HepG2 (cell line): Measurements from ENCODE around the gene CELF5.

Experiments
- ARNT ChIP-seq: fragments of 450-650 bp; IDR thresholded peaks from 2 replicates; pipeline ENCODE4 v1.6.1; 2017
- SMYD3 ChIP-seq: sonication (generic); formaldehyde crosslinking; IDR thresholded peaks from 2 replicates; pipeline ENCODE4 v1.8.1; 2023; ENCODE audit warnings: mild to moderate bottlenecking, missing genetic modification reagents
- ZNF644 ChIP-seq: IDR thresholded peaks from 2 replicates; pipeline ENCODE4 v1.6.1; 2016; ENCODE audit warnings: low read depth

GRCh38 chr19:3186891-3187661 lies 37.4 kb upstream of the CELF5 start:
- TF ChIP-seq ARNT = no peak
- no peak for TF ChIP-seq ZNF644 (CRISPR knock-in tag)
- no peak for TF ChIP-seq SMYD3
